GM21390 (cell line): ENCODE data around the gene CCDC80.
A peak's percentile ranks its signal among the peaks of the same experiment; 100 is the strongest.
"Not testable (repeated sequence)": the region's sequence is repeated elsewhere in the genome, so short reads cannot be mapped to it uniquely, and the experiment has no call there.

Source experiments
- ATAC-seq: cut with Tn5 transposase; IDR thresholded peaks from one replicate; pipeline ENCODE4 v1.9.1; 2021; ENCODE audit not compliant: unreplicated experiment

The CCDC80 gene

DNA sequence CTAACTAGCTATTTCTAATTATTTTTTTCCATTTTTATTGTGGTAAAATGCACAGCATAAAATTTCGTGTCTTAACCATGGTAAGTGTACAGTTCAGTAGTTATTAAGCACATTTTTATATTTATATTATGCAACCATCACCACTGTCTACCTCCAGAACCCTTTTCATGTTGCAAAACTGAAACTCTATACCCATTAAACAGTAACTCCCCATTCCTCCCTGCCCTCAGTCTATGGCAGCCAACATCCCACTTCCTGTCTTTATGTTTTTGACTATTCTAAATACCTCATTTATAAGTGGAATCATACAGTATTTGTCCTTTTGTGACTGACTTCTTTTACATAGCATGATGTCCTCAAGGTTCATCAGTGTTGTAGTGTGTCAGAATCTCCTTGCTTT lies 53.6 kb downstream of the CCDC80 start:
- no peak for ATAC-seq

DNA sequence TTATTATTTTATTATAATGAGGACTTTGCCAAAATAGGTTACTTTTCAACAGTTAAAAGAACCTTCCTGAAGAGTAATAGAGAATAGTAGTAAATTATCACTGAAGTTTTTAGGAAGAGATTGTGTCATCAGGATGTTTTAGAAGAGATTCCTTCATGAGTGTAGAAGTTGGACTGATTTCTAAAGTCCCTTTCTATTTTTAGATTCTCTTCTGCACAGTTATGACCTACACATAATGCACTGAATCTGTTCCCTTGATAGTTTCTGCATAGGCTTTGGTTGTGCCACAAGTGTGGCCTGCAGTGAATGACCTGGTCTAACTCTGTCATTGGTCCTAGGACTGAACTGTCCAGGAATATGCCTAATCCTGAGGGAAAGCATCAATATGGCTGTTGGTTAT lies 55.2 kb downstream of the CCDC80 start:
- ATAC-seq, result no peak

DNA sequence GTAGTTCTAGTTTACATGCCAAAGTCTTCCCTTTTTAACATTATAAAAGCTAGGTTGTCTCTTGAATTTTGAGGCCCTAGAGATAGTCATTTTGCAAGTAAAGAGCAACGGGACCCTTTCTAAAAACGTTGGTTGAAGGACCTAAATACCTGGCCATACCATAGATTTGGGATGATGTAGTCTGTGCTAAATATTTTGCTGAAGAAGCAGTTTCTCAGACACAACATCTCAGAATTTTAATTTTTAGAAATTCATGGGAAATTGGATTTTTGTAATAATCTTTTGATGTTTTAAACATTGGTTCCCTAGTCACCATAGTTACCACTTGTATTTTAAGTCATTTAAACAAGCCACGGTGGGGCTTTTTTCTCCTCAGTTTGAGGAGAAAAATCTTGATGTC lies 57.8 kb downstream of the CCDC80 start:
- ATAC-seq, result no peak

DNA sequence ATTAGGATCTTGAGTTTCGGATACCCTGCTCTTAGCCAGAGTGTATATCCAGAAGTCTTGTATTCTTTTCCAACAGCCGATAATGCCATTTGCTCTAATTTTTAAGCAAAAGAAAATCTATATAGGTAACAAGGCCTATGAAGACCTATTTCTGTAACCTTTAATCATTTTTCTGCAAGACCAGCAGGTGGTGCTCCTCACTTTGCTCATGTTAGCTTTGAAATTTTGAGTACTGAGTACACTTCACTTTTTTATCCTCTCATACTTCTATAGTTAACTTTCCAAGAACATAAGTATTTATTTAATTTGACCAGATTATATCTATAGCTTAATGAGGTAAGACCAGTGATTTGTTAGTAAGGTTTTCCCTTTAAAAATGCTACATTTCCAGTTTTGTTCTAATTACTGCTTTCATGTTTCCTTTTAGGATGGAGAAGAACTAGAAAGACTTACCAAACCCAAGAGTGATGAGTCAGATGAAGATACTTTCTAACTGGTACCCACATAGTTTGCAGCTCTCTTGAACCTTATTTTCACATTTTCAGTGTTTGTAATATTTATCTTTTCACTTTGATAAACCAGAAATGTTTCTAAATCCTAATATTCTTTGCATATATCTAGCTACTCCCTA lies 58.6 kb downstream of the CCDC80 start:
- ATAC-seq, result no peak

DNA sequence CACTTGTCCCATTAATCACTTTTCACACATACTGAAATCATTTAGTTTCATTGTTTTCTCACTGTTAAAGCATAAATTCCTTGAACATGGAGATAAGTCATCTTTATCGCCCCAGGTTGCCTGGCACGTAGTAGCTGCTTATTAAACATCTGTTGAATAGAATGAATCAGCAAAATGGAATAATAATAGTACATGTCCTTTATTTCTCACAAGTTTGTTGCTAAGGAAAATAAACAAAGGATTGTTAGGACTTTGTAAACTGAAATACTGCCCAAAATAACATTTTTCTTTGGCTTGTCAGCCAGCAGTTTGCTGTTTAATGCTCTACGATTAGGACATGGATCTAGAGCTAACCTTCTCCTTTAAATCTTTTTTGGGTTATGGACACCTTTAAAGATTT lies 61.2 kb downstream of the CCDC80 start:
- ATAC-seq, result no peak

DNA sequence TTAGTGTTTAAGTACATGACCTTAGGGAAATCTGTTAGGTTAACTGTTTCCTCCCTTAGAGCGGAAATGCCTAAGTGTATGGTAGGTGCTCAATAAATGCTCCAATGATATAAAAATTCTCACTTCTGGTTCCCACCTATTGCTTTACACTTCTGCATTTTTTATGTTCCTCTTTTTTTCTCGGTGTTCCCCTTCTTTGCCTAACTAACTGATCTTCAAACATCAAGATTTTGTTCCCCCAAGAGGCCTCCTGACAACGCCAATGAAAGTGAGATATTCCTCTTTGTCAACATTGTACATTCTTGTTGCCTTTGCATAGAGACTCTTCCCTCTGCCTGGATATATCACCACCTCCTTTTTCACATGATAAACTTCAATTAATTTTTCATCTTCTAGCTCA lies 61.7 kb downstream of the CCDC80 start:
- ATAC-seq, result no peak

DNA sequence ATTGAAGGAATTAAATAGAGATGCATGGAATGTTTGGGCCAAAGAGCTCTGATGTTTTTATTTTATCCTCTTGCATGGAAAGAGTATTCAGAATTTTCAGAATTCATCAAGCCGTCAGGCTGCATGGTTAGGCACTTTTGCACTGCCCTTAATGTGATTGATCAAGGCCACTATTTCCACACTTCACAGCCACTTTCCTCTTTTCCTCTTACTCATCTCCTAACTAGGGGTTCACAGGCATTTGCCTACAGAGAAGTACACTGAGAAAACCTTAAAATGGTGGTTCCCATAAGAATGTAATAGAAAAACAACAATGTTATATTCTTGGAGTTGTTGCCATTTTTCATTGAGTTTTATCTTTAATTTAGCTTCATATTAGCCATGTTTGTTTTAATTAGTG lies 68.2 kb downstream of the CCDC80 start:
- no peak for ATAC-seq

DNA sequence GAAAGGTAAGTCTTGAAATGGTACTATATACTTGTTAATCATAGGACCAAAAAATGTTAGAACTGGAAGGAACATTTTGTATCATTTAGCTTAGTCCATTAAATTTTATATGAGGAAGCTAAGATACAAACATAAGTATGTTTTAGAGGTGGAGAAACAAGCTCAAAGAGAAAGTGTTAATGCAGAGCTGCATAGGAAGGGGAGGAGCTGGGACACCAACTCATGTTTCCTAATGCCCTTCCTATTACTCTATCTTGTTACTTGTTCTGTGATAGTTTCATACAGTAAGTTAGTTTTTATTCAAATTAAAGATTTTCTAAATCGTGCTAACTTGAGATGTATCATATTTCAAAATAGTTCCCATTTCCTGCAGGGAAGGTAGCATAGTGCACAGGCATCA lies 71.7 kb downstream of the CCDC80 start:
- ATAC-seq, result no peak

DNA sequence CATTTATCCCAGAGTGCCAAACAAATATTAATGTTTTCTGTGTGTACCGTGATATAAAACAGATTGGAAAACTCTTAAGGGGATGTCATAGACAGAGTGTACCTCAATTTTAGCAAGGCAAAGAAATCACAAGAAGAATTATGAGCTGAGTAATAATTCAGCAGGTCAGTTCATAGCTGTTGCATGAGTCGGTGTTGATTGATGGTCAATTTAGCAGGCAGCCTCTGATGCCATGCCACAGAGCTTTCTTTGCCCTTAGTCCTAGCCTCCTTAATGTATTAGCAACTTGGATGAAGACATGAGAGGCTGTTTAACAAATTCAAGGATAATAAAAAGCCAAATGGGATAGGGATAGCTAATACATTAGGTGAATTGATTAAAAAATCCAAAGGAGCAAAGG lies 72.3 kb downstream of the CCDC80 start:
- no peak for ATAC-seq

DNA sequence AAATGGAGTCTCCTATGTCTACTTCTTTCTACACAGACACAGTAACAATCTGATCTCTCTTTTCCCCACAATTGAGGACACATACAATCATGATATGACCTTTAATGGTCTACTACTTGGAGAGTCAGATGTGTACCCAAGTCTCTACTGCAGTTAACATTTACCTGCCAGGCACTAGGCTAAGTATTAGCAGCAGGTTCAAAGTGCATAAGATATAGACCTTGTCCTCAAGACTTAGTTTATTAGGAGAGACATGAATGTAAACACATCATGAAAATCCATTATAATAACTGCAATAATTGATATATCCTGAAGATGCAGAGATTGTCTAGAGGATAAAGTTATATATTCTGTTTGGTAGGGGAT lies 76.0 kb downstream of the CCDC80 start:
- ATAC-seq, result no peak

DNA sequence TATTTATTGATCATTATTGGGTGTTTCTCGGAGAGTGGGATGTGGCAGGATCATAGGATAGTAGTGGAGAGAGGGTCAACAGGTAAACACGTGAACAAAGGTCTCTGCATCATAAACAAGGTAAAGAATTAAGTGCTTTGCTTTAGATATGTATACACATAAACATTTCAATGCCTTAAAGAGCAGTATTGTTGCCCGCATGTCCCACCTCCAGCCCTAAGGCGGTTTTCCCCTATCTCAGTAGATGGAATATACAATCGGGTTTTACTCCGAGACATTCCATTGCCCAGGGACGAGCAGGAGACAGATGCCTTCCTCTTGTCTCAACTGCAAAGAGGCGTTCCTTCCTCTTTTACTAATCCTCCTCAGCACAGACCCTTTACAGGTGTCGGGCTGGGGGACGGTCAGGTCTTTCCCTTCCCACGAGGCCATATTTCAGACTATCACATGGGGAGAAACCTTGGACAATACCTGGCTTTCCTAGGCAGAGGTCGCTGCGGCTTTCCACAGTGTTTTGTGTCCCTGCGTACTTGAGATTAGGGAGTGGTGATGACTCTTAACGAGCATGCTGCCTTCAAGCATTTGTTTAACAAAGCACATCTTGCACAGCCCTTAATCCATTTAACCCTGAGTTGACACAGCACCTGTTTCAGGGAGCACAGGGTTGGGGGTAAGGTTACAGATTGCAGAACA lies 76.5 kb downstream of the CCDC80 start:
- not testable (repeated sequence) for ATAC-seq

DNA sequence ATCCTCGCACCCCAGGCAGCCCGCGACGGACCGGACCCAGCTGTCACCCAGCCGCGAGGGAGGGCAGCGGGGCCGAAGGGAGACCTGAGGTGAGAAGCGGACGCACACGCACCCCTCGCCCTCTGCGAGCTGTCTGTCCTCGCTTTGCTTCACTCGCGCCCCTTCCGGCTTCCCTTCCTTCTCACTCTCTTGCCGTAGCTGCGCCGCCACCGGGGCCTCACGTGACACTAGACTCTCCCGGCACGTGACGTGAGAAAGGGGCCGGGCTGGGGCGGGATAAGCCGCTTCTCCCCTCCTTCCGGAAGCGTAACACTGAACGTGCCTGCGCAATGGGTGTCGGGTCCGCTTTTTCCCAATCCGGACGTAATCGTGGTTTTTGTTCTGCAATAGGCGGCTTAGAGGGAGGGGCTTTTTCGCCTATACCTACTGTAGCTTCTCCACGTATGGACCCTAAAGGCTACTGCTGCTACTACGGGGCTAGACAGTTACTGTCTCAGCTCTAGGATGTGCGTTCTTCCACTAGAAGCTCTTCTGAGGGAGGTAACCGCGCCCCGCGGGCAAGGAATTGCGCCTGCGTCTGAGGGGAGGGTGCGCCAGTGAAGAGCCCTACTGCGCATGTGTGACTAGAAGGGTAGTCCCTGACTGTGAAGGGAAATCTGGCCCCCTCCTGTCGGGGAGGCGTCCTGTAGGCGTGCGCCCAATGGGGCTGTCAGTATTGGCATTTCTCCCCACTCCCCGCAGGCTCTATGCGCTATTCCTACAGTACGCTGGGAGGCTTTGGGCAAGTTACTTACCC lies 79.0 kb downstream of the CCDC80 start, which contains the start of the genes ATG3 and SLC35A5:
Gene ATG3 (minus strand): TSS at position 229 of the 796 bp plus-strand sequence. CDS start 434 bp downstream, outside the sequence.
Gene SLC35A5 (plus strand): TSS at position 312 of the 796 bp plus-strand sequence. CDS start 1,359 bp downstream, outside the sequence.
- ATAC-seq, result peak; percentile 76

DNA sequence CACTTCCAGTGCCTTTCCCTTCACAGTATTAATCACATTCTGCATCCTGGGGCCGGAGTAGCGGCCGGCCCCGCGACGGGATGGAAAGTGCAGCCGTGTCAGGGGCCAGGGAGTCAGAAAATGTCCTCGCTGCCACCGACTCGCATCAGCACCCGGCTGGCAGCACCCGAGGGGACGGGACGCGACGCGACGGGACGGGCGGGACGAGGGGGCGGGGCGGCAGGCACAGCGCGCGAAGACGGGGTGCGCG lies 79.5 kb downstream of the CCDC80 start:
- ATAC-seq, result peak; percentile 47

DNA sequence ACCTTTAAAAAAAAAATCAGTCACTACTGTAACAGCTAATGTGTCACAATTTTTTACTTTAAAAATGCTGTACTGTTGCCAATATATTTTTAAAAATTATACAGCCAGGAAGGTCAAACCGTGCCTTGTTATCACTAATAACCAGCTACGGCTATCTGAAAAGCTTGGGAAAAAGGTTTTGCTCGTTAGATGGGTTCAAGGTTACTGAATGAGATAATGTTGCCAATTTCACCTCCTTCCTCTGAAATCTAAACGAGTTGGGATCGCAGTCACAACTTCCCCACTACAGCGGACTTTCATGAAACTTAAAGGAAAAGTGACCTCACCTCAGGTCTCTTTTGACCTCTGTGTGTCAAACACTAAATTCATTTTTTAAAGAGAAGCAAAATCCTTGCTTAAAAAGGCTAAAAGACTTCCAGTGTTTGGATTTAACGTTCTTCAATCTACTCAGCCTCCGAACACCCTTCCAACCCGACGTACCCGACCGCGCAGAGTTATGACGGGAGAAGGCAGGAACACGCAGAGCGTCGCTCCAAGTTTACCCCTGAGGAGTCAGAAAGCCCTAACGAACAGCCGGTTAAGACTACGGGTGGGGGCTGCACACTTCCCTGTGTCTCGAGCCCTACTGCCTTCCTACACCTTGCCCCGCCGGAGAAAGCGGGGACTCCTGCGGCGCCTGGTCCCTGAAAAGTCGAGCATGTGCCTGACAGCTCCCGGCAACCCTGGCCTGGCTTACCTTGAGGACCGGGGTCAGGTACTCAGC lies 80.0 kb downstream of the CCDC80 start:
- peak; percentile 18 for ATAC-seq

DNA sequence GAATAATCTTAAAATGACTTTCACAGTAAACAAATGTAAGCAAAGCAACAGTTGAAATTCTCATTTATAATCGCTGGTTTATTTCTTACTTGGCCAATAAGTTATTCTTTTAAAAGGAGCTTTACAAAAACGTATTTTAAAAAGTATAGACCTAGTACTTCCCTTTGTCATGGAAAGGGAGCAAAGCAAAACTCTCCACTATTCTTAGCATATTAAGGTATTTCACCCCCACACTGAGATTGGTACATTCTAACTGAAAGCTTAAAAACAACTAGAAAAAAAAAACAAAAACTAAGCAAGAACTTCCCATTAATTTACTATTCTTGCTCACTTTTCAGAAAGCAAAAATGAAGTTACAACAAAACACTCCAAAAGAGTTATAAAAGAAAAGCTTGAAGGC lies 80.6 kb downstream of the CCDC80 start:
- ATAC-seq, result no peak

DNA sequence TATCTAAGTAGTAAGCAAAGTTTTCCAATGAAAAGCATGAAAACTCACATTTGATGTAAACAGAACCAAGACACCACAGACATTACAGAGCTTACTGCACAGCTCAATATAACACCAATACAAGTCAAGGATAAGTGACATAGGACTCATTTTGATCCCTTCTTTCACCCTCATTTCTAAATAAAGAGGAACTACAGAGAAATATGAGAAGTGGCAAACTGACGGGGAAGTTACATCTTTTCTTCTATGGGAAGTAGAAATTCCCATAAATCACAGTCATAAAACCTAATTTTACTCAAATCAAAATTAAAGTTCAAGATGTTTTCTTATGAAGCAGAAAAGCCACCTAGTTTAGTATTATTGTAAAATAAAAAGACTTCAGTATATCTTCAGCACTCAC lies 83.0 kb downstream of the CCDC80 start:
- no peak for ATAC-seq

DNA sequence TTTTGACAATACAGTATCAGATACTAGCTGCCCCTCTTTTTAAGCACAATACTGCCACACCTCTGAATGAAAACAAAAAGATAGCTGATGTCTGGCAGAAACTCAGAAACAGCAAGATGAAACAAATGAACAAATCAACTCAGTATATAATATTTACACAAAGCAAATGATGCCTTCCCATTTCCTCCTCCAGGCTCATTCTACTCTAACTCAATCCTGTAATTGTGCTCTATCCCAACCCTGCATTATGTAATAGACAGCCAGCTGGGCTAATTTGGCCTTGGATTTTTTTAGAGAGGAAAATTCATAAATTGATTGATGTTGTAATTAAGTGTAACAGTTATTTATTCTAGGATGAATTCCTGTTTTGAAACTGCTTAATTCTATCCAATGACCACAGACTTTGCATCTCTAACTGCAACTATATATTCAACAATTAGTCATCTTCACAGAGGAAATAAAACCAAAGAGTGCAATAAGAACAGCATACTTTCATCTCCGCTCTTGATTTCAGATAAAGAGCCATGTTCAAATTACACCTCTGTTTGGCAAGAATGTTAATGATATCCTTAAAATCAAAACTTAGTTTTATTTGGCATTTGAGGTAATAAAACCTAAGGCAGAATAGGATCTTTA lies 85.3 kb downstream of the CCDC80 start:
- ATAC-seq, result no peak

DNA sequence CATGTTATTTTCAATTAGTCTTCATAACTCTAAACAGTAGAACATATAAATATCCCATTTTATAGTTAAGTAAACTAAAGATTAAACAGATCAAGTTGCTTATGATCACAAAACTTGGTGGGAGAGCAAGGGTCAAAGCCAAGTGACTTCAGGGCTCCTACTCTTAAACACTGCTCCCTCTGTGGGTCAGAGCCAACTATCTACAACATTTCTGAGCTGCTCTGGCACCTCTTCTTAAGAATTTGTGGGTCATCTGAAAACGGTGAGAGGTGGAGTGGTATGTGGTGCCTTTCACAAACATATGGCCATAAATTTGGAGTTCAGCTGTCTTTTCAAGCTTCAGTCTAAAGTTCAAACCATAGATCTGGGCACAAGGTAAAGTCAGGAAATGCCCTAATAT lies 90.1 kb downstream of the CCDC80 start:
- ATAC-seq, result no peak
